RKO (cell line): ENCODE data around the gene C22orf31.

Experiments used
- DNase-seq: peaks from one replicate; pipeline ENCODE4 v3.0.0-alpha.2; 2016; ENCODE audit warnings: low spot score

The C22orf31 gene

GRCh38 chr22:29029202-29030000 is 32.2 kb downstream of the C22orf31 start:
- no peak for DNase-seq

- DNase-seq = no peak
These were observed 33.2 kb downstream of the C22orf31 start for GRCh38 chr22:29028468-29028867.

GRCh38 chr22:29026579-29026978 is 35.1 kb downstream of the C22orf31 start:
- DNase-seq = no peak

GRCh38 chr22:29023172-29023796 is 38.3 kb downstream of the C22orf31 start:
- DNase-seq = no peak

GRCh38 chr22:29022101-29022817 is 39.4 kb downstream of the C22orf31 start:
- no peak for DNase-seq

GRCh38 chr22:29018293-29019189 is 43.1 kb downstream of the C22orf31 start:
- DNase-seq = no peak

GRCh38 chr22:29016067-29016938 is 45.3 kb downstream of the C22orf31 start:
- no peak for DNase-seq

GRCh38 chr22:29014773-29015172 is 46.9 kb downstream of the C22orf31 start:
- DNase-seq = no peak

- no peak for DNase-seq
These were observed 47.3 kb downstream of the C22orf31 start for GRCh38 chr22:29014293-29014692.

GRCh38 chr22:29012952-29013351 is 48.7 kb downstream of the C22orf31 start:
- DNase-seq = no peak

GRCh38 chr22:29012101-29012433 is 49.6 kb downstream of the C22orf31 start:
- DNase-seq = no peak

- no peak for DNase-seq
These were observed 50.2 kb downstream of the C22orf31 start for GRCh38 chr22:29011240-29012100.

GRCh38 chr22:29009148-29009547 is 52.5 kb downstream of the C22orf31 start:
- no peak for DNase-seq
